BE2C (cell line): ENCODE data around the gene USP10.

Experiments used
- DNase-seq: peaks from one replicate; pipeline ENCODE4 v3.0.0-alpha.2; 2020
- H3K27me3 ChIP-seq: fragments of 250-450 bp; sonication (Bioruptor Pico); 2 replicates; pipeline ENCODE4 v1.5.1; 2020; ENCODE audit warnings: mild to moderate bottlenecking
- H3K36me3 ChIP-seq: fragments of 250-450 bp; sonication (Bioruptor Pico); 2 replicates; pipeline ENCODE4 v1.5.1; 2020; ENCODE audit warnings: mild to moderate bottlenecking
- H3K4me1 ChIP-seq: fragments of 250-450 bp; sonication (Bioruptor Pico); 2 replicates; pipeline ENCODE4 v1.5.1; 2020
- H3K4me3 ChIP-seq: 2 replicates; pipeline ENCODE4 v1.5.1; 2011; ENCODE audit warnings: low read depth, low read length
- H3K9me3 ChIP-seq: fragments of 250-450 bp; sonication (Bioruptor Pico); 2 replicates; pipeline ENCODE4 v1.5.1; 2020
- CTCF ChIP-seq: IDR thresholded peaks from 2 replicates; pipeline ENCODE4 v1.5.1; 2012; ENCODE audit warnings: mild to moderate bottlenecking, low read depth, low read length

USP10 gene

GRCh38 chr16:84816485-84816884 lies 116.7 kb downstream of the USP10 start:
- Histone ChIP-seq H3K27me3 (no peaks in the 10 kb centered on the region), H3K4me3 (no peak overlapping the region), H3K36me3 (no peaks in the 10 kb centered on the region), H3K9me3 (no peaks in the 10 kb centered on the region), H3K4me1 (peaks cover 4% of the 10 kb centered on the region)
- DNase-seq, result no peak
- no peak for TF ChIP-seq CTCF

- H3K4me3 ChIP-seq, result no peak overlapping the region
- H3K27me3 ChIP-seq, result no peaks in the 10 kb centered on the region
- no peaks in the 10 kb centered on the region for H3K9me3 ChIP-seq
- no peaks in the 10 kb centered on the region for H3K36me3 ChIP-seq
- peaks cover 4% of the 10 kb centered on the region for H3K4me1 ChIP-seq
- no peak for TF ChIP-seq CTCF
- no peak for DNase-seq
Measured at GRCh38 chr16:84817206-84817605, 117.4 kb downstream of the USP10 start.

DNA sequence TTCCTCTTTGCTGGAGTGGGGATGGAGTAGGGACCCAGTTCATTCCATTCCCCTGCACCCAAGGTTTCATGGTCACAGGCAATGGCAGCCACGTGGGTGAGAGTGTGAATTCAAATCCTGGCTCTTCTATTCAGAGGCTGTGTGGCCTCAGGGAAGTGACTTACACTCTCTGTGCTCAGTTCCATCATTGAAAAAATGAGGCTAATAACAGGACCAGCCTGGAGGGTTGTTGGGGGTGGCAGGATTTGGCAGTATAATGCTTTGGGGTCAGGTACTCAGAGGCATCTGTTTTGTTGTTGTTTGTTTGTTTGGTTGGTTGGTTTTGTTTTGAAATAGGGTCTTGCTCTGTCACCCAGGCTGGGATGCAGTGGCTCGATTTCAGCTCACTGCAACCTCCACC lies 117.8 kb downstream of the USP10 start:
- Histone ChIP-seq H3K36me3 (no peaks in the 10 kb centered on the region), H3K4me1 (peaks cover 4% of the 10 kb centered on the region), H3K9me3 (no peaks in the 10 kb centered on the region), H3K27me3 (no peaks in the 10 kb centered on the region), H3K4me3 (no peak overlapping the region)
- no peak for TF ChIP-seq CTCF
- no peak for DNase-seq

GRCh38 chr16:84818133-84818532 lies 118.3 kb downstream of the USP10 start:
- Histone ChIP-seq H3K36me3 (no peaks in the 10 kb centered on the region), H3K27me3 (no peaks in the 10 kb centered on the region), H3K4me3 (no peak overlapping the region), H3K9me3 (no peaks in the 10 kb centered on the region), H3K4me1 (peaks cover 4% of the 10 kb centered on the region)
- no peak for DNase-seq
- TF ChIP-seq CTCF, result no peak

- DNase-seq, result no peak
- H3K27me3 ChIP-seq, result no peaks in the 10 kb centered on the region
- no peak overlapping the region for H3K4me3 ChIP-seq
- peaks cover 4% of the 10 kb centered on the region for H3K4me1 ChIP-seq
- TF ChIP-seq CTCF, result no peak
- no peaks in the 10 kb centered on the region for H3K9me3 ChIP-seq
- no peaks in the 10 kb centered on the region for H3K36me3 ChIP-seq
Measured at GRCh38 chr16:84818989-84819643, 119.3 kb downstream of the USP10 start.

DNA sequence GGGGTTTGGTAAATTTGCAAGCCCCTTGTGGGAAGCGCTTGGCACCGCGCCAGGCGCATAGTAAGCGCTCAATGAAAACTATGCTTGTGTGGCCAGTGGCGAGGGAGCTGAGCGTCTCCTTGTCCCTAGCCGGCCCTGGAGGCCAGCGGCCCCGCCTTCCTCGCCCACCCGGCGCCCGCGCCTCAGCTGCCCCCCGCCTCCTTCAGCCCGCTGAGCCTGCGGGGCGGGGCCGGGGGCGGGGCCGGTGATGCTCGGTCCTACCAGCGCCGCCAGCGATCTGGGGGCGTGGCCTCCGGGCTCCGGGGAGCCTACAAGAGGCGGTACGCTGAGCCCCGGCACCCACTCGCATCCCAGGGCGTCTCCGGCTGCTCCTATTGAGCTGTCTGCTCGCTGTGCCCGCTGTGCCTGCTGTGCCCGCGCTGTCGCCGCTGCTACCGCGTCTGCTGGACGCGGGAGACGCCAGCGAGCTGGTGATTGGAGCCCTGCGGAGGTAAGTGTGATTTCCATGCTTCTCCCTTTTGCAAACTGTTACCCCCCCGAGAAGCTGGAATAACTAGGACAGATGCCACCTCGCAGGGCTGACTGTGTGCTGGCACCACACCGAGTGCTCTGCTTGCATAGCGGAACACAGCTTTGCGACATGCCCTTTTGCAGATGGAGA lies 120.0 kb downstream of the USP10 start, which contains the start of gene CRISPLD2:
Gene CRISPLD2, plus strand, starts transcription at position 342 of the 661 bp plus-strand sequence. CDS start 18,511 bp downstream, outside the sequence.
- Histone ChIP-seq H3K36me3 (no peaks in the 10 kb centered on the region), H3K9me3 (no peaks in the 10 kb centered on the region), H3K27me3 (no peaks in the 10 kb centered on the region), H3K4me1 (peaks cover 4% of the 10 kb centered on the region), H3K4me3 (peak within 1 kb of the TSS; percentile 65)
- peak; percentile 100 for DNase-seq
- no peak for TF ChIP-seq CTCF
